H1 (cell line): Measurements from ENCODE around the gene HECTD1. TPM values are rescaled to one million over a fixed set of nuclear protein-coding genes. Genes with fewer than 3 reads are reported as not detected.

Source experiments
- CTCF ChIA-PET: fragments of 300-600 bp; sonication (Branson Sonifier 250); formaldehyde crosslinking; loops from one replicate; lab custom pipeline; 2021; ENCODE audit not compliant: partially characterized antibody; lab: Charles Lee
- POLR2A ChIA-PET: fragments of 300-600 bp; sonication (Branson Sonifier 250); formaldehyde crosslinking; loops from one replicate; lab custom pipeline; 2021; ENCODE audit warnings: inconsistent platforms; ENCODE audit not compliant: partially characterized antibody; lab: Charles Lee
- DNase-seq, 2 experiments: peaks; one replicate each; pipeline versions ENCODE4 v3.0.0 to v3.0.0-alpha.2; 2010 to 2022; ENCODE audit warnings: low spot score in 2 of 2, low read depth in 1 of 2, mixed read lengths in 1 of 2
- FAIRE-seq: peaks from 2 replicates; lab custom pipeline; 2011; peaks lifted over from hg19 to GRCh38; lab: Jason Lieb, UNC
- H2AFZ ChIP-seq: 2 replicates; pipeline ENCODE4 v1.8.1; 2012; ENCODE audit warnings: low read length, inconsistent platforms
- H2AK5ac ChIP-seq: 2 replicates; pipeline ENCODE4 v1.6.1; 2013; ENCODE audit warnings: low read depth, low read length
- H2BK120ac ChIP-seq: replicated peaks from 2 replicates; pipeline ENCODE3; 2013; ENCODE audit warnings: low read depth, low read length, inconsistent platforms
- H2BK12ac ChIP-seq: 2 replicates; pipeline ENCODE4 v1.6.1; 2013; ENCODE audit warnings: low read depth, low read length
- H2BK15ac ChIP-seq: 2 replicates; pipeline ENCODE4 v1.6.1; 2013; ENCODE audit warnings: low read length
- H2BK20ac ChIP-seq: 2 replicates; pipeline ENCODE4 v1.6.1; 2013; ENCODE audit warnings: low read length
- H2BK5ac ChIP-seq: 2 replicates; pipeline ENCODE4 v1.6.1; 2013; ENCODE audit warnings: low read depth, low read length
- H3K14ac ChIP-seq: 2 replicates; pipeline ENCODE4 v1.6.1; 2013; ENCODE audit warnings: inconsistent platforms; ENCODE audit not compliant: insufficient read length
- H3K18ac ChIP-seq: 2 replicates; pipeline ENCODE4 v1.6.1; 2013; ENCODE audit warnings: low read length; ENCODE audit errors: extremely low read depth
- H3K23ac ChIP-seq: 2 replicates; pipeline ENCODE4 v1.6.1; 2013; ENCODE audit warnings: inconsistent platforms; ENCODE audit not compliant: insufficient read length
- H3K23me2 ChIP-seq: 2 replicates; pipeline ENCODE4 v1.6.1; 2013; ENCODE audit warnings: low read depth, low read length
- H3K27ac ChIP-seq: 2 replicates; pipeline ENCODE4 v1.6.1; 2011; ENCODE audit warnings: low read depth, low read length, inconsistent platforms
- H3K27me3 ChIP-seq, 4 experiments: replicated peaks in 1 of 4; 1 replicate in 1 of 4; 2 replicates in 3 of 4; pipeline versions ENCODE4 v1.6.1 to v1.8.1; 2011 to 2013; ENCODE audit warnings: low read length in 3 of 4, mild to moderate bottlenecking in 3 of 4, inconsistent platforms in 2 of 4, mixed read lengths in 2 of 4, moderate library complexity in 1 of 4; ENCODE audit not compliant: control insufficient read depth in 3 of 4, insufficient read depth in 3 of 4; ENCODE audit errors: extremely low read depth in 1 of 4
- H3K36me3 ChIP-seq, 4 experiments: 2 replicates each; pipeline versions ENCODE4 v1.6.1 to v1.8.1; 2011 to 2013; ENCODE audit warnings: mild to moderate bottlenecking in 4 of 4, low read length in 3 of 4, moderate library complexity in 2 of 4, control low read depth in 1 of 4, inconsistent platforms in 1 of 4; ENCODE audit not compliant: insufficient read depth in 4 of 4, control insufficient read depth in 2 of 4
- H3K4ac ChIP-seq: replicated peaks from 2 replicates; pipeline ENCODE3; 2013; ENCODE audit warnings: low read length, low read depth, mixed read lengths, inconsistent platforms; ENCODE audit not compliant: insufficient read length
- H3K4me1 ChIP-seq, 4 experiments: replicated peaks in 1 of 4; 1 replicate in 1 of 4; 2 replicates in 3 of 4; pipeline versions ENCODE4 v1.6.1 to v1.8.1; 2011 to 2013; ENCODE audit warnings: low read length in 3 of 4, inconsistent platforms in 2 of 4, mixed read lengths in 1 of 4; ENCODE audit not compliant: insufficient read depth in 4 of 4, control insufficient read depth in 3 of 4
- H3K4me2 ChIP-seq, 2 experiments: 2 replicates each; pipeline versions ENCODE4 v1.6.1 to v1.8.1; 2011 to 2013; ENCODE audit warnings: low read depth in 2 of 2, low read length in 2 of 2, control low read depth in 1 of 2, inconsistent platforms in 1 of 2, mild to moderate bottlenecking in 1 of 2; ENCODE audit not compliant: insufficient read depth in 1 of 2
- H3K4me3 ChIP-seq, 4 experiments: fragments of 200-600, 300-600 bp in 1 of 4; sonication (generic), shearing (Covaris generic), sonication (Bioruptor Twin) in 1 of 4; 2 replicates each; pipeline versions ENCODE4 v1.5.1 to v1.8.1; 2011 to 2016; ENCODE audit warnings: low read length in 4 of 4, low read depth in 3 of 4, control low read depth in 2 of 4, inconsistent platforms in 2 of 4, mild to moderate bottlenecking in 2 of 4, mixed read lengths in 1 of 4, moderate library complexity in 1 of 4; ENCODE audit not compliant: insufficient read depth in 2 of 4; ENCODE audit errors: extremely low read depth in 1 of 4
- H3K56ac ChIP-seq: replicated peaks from 2 replicates; pipeline ENCODE3; 2013; ENCODE audit warnings: low read depth, mild to moderate bottlenecking, mixed read lengths, low read length, inconsistent platforms; ENCODE audit not compliant: insufficient read length
- H3K79me1 ChIP-seq: 2 replicates; pipeline ENCODE4 v1.6.1; 2013; ENCODE audit warnings: low read depth, low read length, control low read depth
- H3K79me2 ChIP-seq, 2 experiments: 2 replicates each; pipeline versions ENCODE4 v1.6.1 to v1.8.1; 2012 to 2013; ENCODE audit warnings: low read length in 2 of 2, mild to moderate bottlenecking in 2 of 2, inconsistent platforms in 1 of 2; ENCODE audit not compliant: insufficient read depth in 2 of 2, control insufficient read depth in 1 of 2
- H3K9ac ChIP-seq, 4 experiments: replicated peaks in 1 of 4; 1 replicate in 1 of 4; 2 replicates in 3 of 4; pipeline versions ENCODE4 v1.6.1 to v1.8.1; 2011 to 2013; ENCODE audit warnings: low read depth in 3 of 4, low read length in 3 of 4, control low read depth in 2 of 4, mild to moderate bottlenecking in 2 of 4, moderate library complexity in 2 of 4, inconsistent platforms in 1 of 4; ENCODE audit errors: extremely low read depth in 1 of 4
- H3K9me3 ChIP-seq, 2 experiments: 2 replicates each; pipeline versions ENCODE4 v1.6.1 to v1.8.1; 2012 to 2013; ENCODE audit warnings: mild to moderate bottlenecking in 2 of 2, moderate library complexity in 2 of 2, control low read depth in 1 of 2, inconsistent platforms in 1 of 2, low read depth in 1 of 2, low read length in 1 of 2, mixed read lengths in 1 of 2; ENCODE audit not compliant: insufficient read depth in 2 of 2
- H4K20me1 ChIP-seq, 2 experiments: replicated peaks in 1 of 2; 2 replicates each; pipeline versions ENCODE3 to v1.8.1; 2011 to 2013; ENCODE audit warnings: inconsistent platforms in 2 of 2, low read length in 2 of 2, mild to moderate bottlenecking in 1 of 2; ENCODE audit not compliant: insufficient read depth in 2 of 2, control insufficient read depth in 1 of 2
- H4K5ac ChIP-seq: 2 replicates; pipeline ENCODE4 v1.6.1; 2013; ENCODE audit warnings: low read length, low read depth, mixed read lengths, inconsistent platforms; ENCODE audit not compliant: insufficient read length
- H4K8ac ChIP-seq: 2 replicates; pipeline ENCODE4 v1.8.0; 2013; ENCODE audit warnings: mild to moderate bottlenecking, moderate library complexity, low read length, inconsistent platforms; ENCODE audit not compliant: insufficient read depth; ENCODE audit errors: extremely low read depth
- H4K91ac ChIP-seq: replicated peaks from 2 replicates; pipeline ENCODE3; 2013; ENCODE audit warnings: low read length, mixed read lengths, inconsistent platforms; ENCODE audit not compliant: insufficient read length
- E2F6 ChIP-seq: IDR thresholded peaks from 2 replicates; pipeline ENCODE4 v1.6.1; 2012; ENCODE audit warnings: inconsistent platforms
- GABPA ChIP-seq: IDR thresholded peaks from 2 replicates; pipeline ENCODE4 v1.6.1; 2011; ENCODE audit warnings: mild to moderate bottlenecking, low read length, moderate library complexity, borderline replicate concordance; ENCODE audit not compliant: insufficient read depth
- WGBS, 2 experiments: shearing (Covaris generic) in 1 of 2; methylation state at CpG; one replicate each; pipeline versions ENCODE4 v1.1.6 to v1.1.7; 2013 to 2015; ENCODE audit warnings: low lambda C conversion rate in 2 of 2, mixed read lengths in 2 of 2, inconsistent platforms in 1 of 2, low coverage in 1 of 2, missing lambda C conversion rate in 1 of 2; ENCODE audit not compliant: insufficient replicate concordance in 2 of 2, insufficient coverage in 1 of 2, insufficient read length in 1 of 2; ENCODE audit errors: extremely low coverage in 1 of 2, missing lambda C conversion rate in 1 of 2; 5-methylcytosine and 5-hydroxymethylcytosine counted together
- polyA plus RNA-seq, 7 experiments: library from polyadenylated mRNA; depleted of rRNA in 3 of 7; stranded (reverse) in 5 of 7; unstranded in 2 of 7; fragments of >200 nt in 5 of 7; fragments of 200-250 nt in 2 of 7; gene quantifications; 1 replicate in 5 of 7; 2 replicates in 1 of 7; 4 replicates in 1 of 7; pipeline versions ENCODE4 v1.2.1 to v1.2.3, GENCODE V29; 2011 to 2013; ENCODE audit warnings: missing spikeins in 2 of 7, mixed read lengths in 2 of 7
- total RNA-seq: library from RNA; stranded (reverse); fragmentation: NEBNext Ultra II Directional; extraction: Animal tissue kit (Norgen Biotek cat#: 25700); gene quantifications from 2 replicates; pipeline ENCODE4 v1.2.1, GENCODE V29; 2021

HECTD1 gene
- total and polyA plus RNA-seq, 2 of the 8 experiments (the other 6 are each of a cell fraction or from before 2014, with no cell fraction given), result 44.7 to 105 TPM

DNA sequence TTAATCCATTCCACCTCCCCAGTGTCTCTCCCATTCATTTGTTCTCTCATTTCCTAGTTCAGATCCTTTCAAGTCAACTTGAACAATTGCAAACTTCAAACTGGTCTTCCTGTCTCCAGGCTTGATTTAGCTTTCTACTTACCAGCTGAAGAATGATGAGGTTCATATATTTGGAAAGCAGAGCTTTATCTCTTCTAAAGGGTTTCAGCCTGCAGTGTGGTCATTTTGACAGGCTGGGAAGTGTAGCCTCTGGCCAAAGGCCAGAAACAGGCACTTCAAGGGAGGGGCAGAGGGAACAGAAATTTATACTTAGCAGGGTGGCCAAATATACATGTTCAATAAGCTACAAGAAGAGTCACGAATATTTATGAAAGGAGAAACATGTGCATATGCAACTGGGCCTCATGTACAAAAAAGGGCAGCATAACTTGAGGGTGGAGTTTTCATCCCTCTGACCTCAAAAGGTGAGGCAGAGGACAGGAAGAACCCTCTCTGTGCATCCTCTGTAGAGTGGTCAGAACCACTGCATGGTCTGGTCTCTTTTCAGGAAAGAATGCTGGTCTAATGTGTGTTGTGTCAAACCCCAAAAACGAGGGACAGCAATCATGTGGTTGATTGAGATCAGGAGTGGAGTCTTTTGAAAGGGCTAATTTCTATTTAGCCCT, 34.0 kb upstream of the HECTD1 start:
- H2BK5ac ChIP-seq, result no peak overlapping the region
- TF ChIP-seq E2F6 (no peak), GABPA (no peak)
- no peak overlapping the region for H3K27ac ChIP-seq
- no peaks in the 10 kb centered on the region for H3K9me3 ChIP-seq
- H3K23me2 ChIP-seq, result no peaks in the 10 kb centered on the region
- H4K20me1 ChIP-seq, result no peaks in the 10 kb centered on the region
- H3K79me2 ChIP-seq, result no peaks in the 10 kb centered on the region
- peaks cover 0 to 4% (median 0%) of the 10 kb centered on the region in 4 experiments; a peak in 1 of 7 replicates for H3K4me1 ChIP-seq
- H3K14ac ChIP-seq, result no peak overlapping the region
- ChIA-PET CTCF (interaction anchor here (0.7 to 1.1 kb wide), 3 partner anchors 13 to 51 kb away, joined by 3 read pairs; no protein-coding TSS in a partner anchor), POLR2A (interaction anchor here (0.8 kb wide), 1 partner anchor 13 kb away, joined by 3 read pairs; no protein-coding TSS in a partner anchor)
- H2BK20ac ChIP-seq, result no peak overlapping the region
- no peaks in the 10 kb centered on the region for H3K27me3 ChIP-seq
- WGBS, 2 experiments, result 88% methylated on average over 2 of the region's 2 CpGs; no CpG with 5 or more reads in 1 of the 2 experiments
- H4K91ac ChIP-seq, result no peak overlapping the region
- H3K23ac ChIP-seq, result no peak overlapping the region
- H3K4me3 ChIP-seq, result no peak overlapping the region
- H3K56ac ChIP-seq, result no peak overlapping the region
- H4K5ac ChIP-seq, result no peak overlapping the region
- no peaks in the 10 kb centered on the region for H3K36me3 ChIP-seq
- H3K18ac ChIP-seq, result no peak overlapping the region
- H3K4ac ChIP-seq, result no peak overlapping the region
- H2AFZ ChIP-seq, result no peak overlapping the region
- no peak overlapping the region for H3K9ac ChIP-seq
- no peak overlapping the region for H3K4me2 ChIP-seq
- H2AK5ac ChIP-seq, result no peak overlapping the region
- FAIRE-seq (no peak), DNase-seq (no peak)
- H2BK12ac ChIP-seq, result peak overlapping the region; percentile 60; the same call in 1 of the 2 replicates
- no peak overlapping the region for H4K8ac ChIP-seq
- no peaks in the 10 kb centered on the region for H3K79me1 ChIP-seq
- H2BK15ac ChIP-seq, result peak overlapping the region; percentile 81; the same call in 1 of the 2 replicates
- H2BK120ac ChIP-seq, result no peak overlapping the region
